ENCODE results near the gene LRRTM2. TPM values are rescaled to one million over a fixed set of nuclear protein-coding genes. Genes with fewer than 3 reads are reported as not detected.

LRRTM2 gene
- polyA plus RNA-seq, 2 of the 4 experiments (the other 2 are of a cell fraction) = not detected

- Histone ChIP-seq H3K4me3 (no peak overlapping the region), H3K27ac (no peak overlapping the region), H3K9me3 (no peaks in the 10 kb centered on the region), H3K4me2 (no peak overlapping the region), H3K4me1 (no peaks in the 10 kb centered on the region)
- FAIRE-seq = no peak
- CTCF ChIA-PET = interaction anchor here (0.8 kb wide), 1 partner anchor 10 kb away, joined by 3 read pairs; no protein-coding TSS in a partner anchor
- ATAC-seq = no peak
- DNase-seq (ENCODE audit: low read depth in 1 of 2, low spot score in 1 of 2) = no peak
- no peak for TF ChIP-seq CBX2 (IDR thresholded peaks at IDR 0.05; ENCODE audit: borderline replicate concordance, low read depth)
- no peak for TF ChIP-seq FOSL2 (IDR thresholded peaks at IDR 0.05)
- TF ChIP-seq FOSL2 (CRISPR knock-in tag; IDR thresholded peaks at IDR 0.05) = no peak
- no peak for TF ChIP-seq HOXB13 (CRISPR knock-in tag; IDR thresholded peaks at IDR 0.05; ENCODE audit: low read depth)
- TF ChIP-seq ATOH8 (CRISPR knock-in tag; IDR thresholded peaks at IDR 0.05; ENCODE audit: low read depth) = no peak
- no peak for TF ChIP-seq HOXB5 (CRISPR knock-in tag; IDR thresholded peaks at IDR 0.05)
- TF ChIP-seq EHF (CRISPR knock-in tag; IDR thresholded peaks at IDR 0.05) = no peak
- POLR2A ChIA-PET = no interaction called here
Observed at GRCh38 chr5:138884554-138884953, 9.4 kb upstream of the LRRTM2 start.

DNA sequence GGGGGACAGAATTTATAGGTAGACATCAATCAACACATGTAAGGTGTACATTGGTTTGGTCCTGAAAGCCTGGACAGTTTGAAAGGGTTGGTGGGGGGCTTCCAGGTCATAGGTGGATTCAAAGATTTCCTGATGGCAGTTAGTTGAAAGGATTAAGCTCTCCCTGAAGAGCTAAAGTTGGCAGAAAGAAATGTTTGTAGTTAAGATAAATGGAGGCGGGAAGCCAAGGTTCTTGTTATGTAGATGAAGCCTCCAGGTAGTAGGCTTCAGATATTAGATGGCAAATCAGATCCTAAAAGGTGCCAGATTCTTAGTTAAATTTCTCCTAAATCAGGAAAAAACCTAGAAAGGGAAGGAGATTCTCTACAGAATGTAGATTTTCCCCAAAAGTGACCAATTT, 9.0 kb upstream of the LRRTM2 start:
- TF ChIP-seq MAZ (IDR thresholded peaks at IDR 0.05; ENCODE audit: borderline replicate concordance, low read depth, low read length) (no peak), HOXB5 (CRISPR knock-in tag; IDR thresholded peaks at IDR 0.05) (no peak), CHD4 (IDR thresholded peaks at IDR 0.05; ENCODE audit: borderline replicate concordance) (no peak), CHD2 (IDR thresholded peaks at IDR 0.05; ENCODE audit: low read length, partially characterized antibody) (no peak), ZC3H11A (IDR thresholded peaks at IDR 0.05) (no peak), GATA3 (IDR thresholded peaks at IDR 0.05; ENCODE audit: borderline replicate concordance) (no peak), HES2 (IDR thresholded peaks at IDR 0.05) (no peak)
- DNase-seq (ENCODE audit: low read depth in 1 of 2, low spot score in 1 of 2) (no peak), ATAC-seq (no peak), FAIRE-seq (no peak)
- Histone ChIP-seq H3K4me3 (no peak overlapping the region), H3K4me2 (no peak overlapping the region), H3K27ac (no peak overlapping the region), H3K4me1 (no peaks in the 10 kb centered on the region), H3K9me3 (no peaks in the 10 kb centered on the region)
- POLR2A ChIA-PET = no interaction called here
- 100% methylated on average over 1 of the region's 1 CpG for WGBS (ENCODE audit: missing lambda C conversion rate)
- CTCF ChIA-PET = interaction anchor here (0.6 to 0.8 kb wide), 2 partner anchors 10 to 88 kb away, joined by 3 read pairs; no protein-coding TSS in a partner anchor

DNA sequence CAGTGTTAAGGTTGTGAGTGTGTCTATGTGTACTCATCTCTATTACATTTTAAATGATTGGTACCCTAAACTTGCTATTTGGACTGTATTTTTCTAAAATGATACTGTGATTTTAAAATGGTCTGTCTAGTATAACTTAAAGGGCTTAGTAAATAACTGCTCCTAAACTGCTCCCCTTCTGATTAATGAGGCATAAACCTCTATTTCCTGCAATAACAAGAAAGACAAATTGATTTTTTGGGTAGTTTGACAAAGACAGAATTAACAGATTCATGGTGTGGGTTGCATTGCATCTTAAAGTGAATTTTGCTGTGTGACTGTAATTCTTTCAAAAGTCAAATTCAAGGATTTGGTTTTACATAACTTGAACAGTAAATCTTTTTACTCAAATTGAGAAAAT, 8.1 kb upstream of the LRRTM2 start:
- H3K27ac ChIP-seq = no peak overlapping the region
- no peak for ATAC-seq
- no peak for FAIRE-seq
- ChIA-PET CTCF (no interaction called here), POLR2A (no interaction called here)
- H3K4me2 ChIP-seq = no peak overlapping the region
- TF ChIP-seq ZSCAN20 (CRISPR knock-in tag; IDR thresholded peaks at IDR 0.05) (no peak), MAZ (IDR thresholded peaks at IDR 0.05; ENCODE audit: borderline replicate concordance, low read depth, low read length) (no peak)
- no peak overlapping the region for H3K4me3 ChIP-seq
- no peaks in the 10 kb centered on the region for H3K9me3 ChIP-seq
- DNase-seq (ENCODE audit: low read depth in 1 of 2, low spot score in 1 of 2) = no peak
- no peaks in the 10 kb centered on the region for H3K4me1 ChIP-seq

GRCh38 chr5:138878437-138879235, 3.5 kb upstream of the LRRTM2 start:
- DNase-seq (ENCODE audit: low read depth in 1 of 2, low spot score in 1 of 2) = no peak
- ATAC-seq = no peak
- 97% methylated on average over 7 of the region's 7 CpGs for WGBS (ENCODE audit: missing lambda C conversion rate)
- H3K9me3 ChIP-seq = no peaks in the 10 kb centered on the region
- TF ChIP-seq TFCP2L1 (CRISPR knock-in tag; IDR thresholded peaks at IDR 0.05) (no peak), RARB (CRISPR knock-in tag; IDR thresholded peaks at IDR 0.05) (no peak), MAZ (IDR thresholded peaks at IDR 0.05; ENCODE audit: borderline replicate concordance, low read depth, low read length) (no peak), EP300 (IDR thresholded peaks at IDR 0.05) (no peak), ZSCAN20 (CRISPR knock-in tag; IDR thresholded peaks at IDR 0.05) (no peak), EHF (CRISPR knock-in tag; IDR thresholded peaks at IDR 0.05) (no peak), RCOR1 (IDR thresholded peaks at IDR 0.05; ENCODE audit: low read depth, low read length) (no peak), ELK1 (IDR thresholded peaks at IDR 0.05; ENCODE audit: low read depth, low read length) (no peak)
- CTCF ChIA-PET = interaction anchor here (0.8 to 1.6 kb wide), 3 partner anchors 9 to 237 kb away, joined by 3 read pairs; no protein-coding TSS in a partner anchor
- no peak for FAIRE-seq
- H3K4me3 ChIP-seq = no peak overlapping the region
- no peak overlapping the region for H3K27ac ChIP-seq
- no peaks in the 10 kb centered on the region for H3K4me1 ChIP-seq
- POLR2A ChIA-PET = no interaction called here
- no peak overlapping the region for H3K4me2 ChIP-seq
